NCI-H1092 treated with DMSO at 0.1 percent for 48 hours (cell line): Measurements from ENCODE around the gene SENP1.

Experiments used
- DNase-seq: peaks from one replicate; lab custom pipeline; 2025; lab: John Stamatoyannopoulos, UW

The SENP1 gene

GRCh38 chr12:48067250-48067938 is 38.5 kb downstream of the SENP1 start:
- DNase-seq = no peak

DNA sequence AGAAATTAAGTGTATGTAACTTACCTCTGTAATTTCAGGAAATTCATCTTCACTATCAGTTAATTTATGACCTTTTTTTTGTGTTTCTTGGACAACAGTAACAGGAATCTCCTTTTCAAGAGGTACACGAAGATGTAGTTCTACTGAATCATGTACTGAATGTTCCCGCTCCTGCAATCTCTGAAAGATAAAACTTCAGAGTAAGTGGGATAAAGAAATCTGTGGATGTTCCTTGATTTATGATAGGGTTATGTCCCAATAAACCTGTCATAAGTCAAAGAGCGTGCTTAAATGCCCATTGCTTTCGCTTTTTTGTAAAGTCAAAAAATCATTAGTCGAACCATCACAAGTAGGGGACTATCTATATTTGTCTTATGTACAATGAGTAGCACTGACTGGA is 40.8 kb downstream of the SENP1 start:
- no peak for DNase-seq

GRCh38 chr12:48063530-48063929 is 42.3 kb downstream of the SENP1 start:
- DNase-seq = no peak

DNA sequence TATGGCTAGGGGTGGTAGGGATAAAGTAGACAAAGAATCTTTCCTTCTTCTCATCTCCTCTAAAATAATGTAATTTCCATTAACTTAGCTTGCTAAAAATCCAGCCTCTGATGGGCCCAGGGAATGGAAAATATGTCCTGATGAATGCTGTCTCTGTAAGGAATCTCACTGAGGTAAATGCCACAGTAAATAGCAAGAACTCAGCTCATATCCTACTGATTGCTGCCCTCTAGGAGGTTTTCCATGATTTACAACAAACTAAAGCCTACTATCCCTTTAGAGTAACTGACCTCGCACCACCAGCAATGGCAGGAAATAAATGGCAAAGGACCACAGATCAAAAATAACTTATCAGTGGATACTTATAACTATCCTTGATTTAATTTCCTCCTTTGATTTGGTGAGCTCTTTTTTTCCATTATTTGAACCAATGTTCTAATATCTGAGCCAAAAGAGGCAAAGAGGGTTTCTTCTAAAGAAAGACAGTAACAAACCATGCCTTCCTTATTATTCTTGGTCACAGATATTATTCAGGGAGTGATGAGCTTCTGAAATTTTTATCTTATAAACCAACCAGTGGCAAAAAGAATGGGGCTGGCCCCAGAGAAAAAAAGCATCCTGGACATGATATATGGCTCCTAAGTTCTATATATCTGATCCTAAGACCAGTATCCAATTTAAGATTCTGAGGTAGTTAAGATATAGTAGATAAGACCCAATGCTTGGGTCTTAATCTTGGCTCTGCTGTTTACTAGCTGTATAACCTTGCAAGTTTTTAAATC is 43.8 kb downstream of the SENP1 start:
- no peak for DNase-seq

DNA sequence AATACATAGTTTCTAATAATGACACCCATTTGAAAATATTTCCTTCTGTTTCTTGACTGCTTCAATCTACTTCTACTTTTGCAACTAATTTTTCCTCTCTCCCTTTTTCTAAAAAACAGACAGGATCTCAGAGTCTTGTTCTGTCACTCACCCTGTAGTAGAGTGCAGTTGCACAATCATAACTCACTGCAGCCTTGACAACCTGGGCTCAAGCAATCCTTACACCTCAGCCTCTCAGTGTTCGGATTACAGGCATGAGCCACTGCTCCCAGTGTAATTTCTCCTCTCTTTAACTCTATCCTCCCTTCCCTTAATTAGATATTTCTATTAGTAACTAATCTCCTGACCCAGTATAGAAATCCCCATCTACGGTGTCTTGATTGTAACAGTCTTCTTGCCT is 45.4 kb downstream of the SENP1 start:
- DNase-seq = no peak

GRCh38 chr12:48058771-48059170 is 47.1 kb downstream of the SENP1 start:
- no peak for DNase-seq

DNA sequence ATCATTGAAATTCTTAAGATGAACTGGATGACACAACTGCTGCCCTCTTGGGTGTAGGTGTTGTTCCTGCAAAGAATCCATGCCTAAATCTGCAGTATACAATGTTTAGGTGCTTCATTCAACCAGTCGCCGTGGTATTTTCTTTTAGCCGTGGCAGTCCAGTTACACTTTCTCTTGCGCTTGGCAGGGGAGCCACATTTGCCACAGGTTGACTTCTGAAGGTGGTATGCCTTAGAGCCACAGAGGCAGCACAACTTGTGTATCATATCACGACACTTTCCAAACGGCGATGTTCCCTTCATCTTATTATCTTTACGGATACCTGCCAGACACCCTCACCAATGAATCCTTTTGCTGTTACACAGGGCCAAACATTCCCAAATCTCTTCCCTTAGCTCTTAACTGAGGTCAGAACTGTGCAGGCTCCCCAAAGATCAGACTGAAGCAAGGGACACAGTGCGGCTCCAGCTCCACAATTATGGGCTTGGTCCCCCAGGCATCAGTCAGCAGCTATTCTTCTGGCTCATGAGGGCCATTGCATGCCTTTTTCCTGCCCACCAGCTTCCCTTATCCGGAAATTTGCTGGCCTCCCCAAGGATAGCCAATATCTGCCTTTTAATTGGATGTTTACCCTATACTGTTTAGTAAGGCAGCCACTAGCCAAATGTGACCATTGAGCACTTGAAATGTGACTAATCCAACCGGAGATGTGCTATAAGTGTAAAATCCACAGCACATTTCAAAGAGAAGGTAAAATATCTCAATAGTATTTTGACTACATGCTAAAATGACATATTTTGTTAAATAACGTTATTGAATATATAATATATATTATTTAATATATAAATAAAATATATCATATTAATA is 50.7 kb downstream of the SENP1 start:
- DNase-seq = no peak

GRCh38 chr12:48053883-48054282 is 52.0 kb downstream of the SENP1 start:
- no peak for DNase-seq

DNA sequence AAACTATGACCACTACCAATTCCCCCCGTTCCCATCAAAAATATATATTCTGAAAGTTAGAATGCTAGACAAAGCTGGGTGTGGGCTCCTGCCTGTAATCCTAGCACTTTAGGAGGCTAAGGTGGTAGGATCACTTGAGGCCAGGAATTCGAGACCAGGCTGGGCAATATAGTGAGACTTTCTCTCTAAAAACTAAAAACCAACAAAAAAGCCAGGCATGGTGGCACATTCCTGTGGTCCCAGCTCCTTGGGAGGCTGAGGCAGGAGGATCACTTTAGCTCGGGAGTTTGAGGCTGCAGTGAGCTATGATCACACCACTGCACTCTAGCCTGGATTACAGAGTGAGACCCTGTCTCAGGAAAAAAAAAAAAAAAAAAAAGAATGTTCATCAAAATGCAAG is 52.8 kb downstream of the SENP1 start:
- no peak for DNase-seq

GRCh38 chr12:48051681-48052080 is 54.2 kb downstream of the SENP1 start:
- DNase-seq = no peak

GRCh38 chr12:48050174-48050573 is 55.7 kb downstream of the SENP1 start:
- DNase-seq = no peak

GRCh38 chr12:48045965-48046518 is 59.8 kb downstream of the SENP1 start:
- no peak for DNase-seq

DNA sequence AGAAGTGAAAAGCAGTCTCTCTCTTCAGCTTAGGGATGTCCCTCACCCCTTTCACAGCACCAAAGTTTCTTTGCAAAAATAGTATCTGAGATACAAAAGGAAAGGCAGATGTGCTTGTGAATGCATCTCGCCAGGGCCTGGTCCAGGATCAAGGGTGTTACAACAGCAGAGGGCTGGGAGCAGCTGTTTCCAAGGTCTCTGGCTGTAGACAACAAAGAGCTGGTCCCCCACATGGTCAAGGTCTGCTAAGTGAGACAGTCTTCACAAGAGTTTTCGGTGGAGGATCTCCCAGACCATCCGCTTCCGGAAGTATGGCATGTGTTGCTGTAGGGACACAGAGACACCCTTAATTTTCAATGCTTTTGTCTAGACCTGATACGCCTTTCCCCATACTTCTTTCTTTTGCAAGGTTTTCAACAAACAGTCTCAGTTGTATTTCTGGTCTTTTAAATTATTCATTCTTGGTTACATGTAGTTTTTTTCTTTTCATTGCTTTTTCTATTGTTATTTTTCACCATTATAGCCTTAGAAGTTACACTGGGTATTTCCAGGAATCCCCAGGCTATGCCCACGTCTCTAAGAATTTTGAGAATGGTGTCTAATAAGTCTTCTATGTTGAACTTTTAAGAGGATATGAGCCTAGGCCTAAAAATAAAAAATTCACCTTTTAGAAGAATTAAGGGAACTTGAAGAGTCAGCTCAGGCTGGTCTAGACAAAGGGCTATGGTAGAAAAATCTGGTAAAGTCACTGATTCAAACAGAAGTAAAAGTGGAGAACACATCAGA is 60.6 kb downstream of the SENP1 start:
- no peak for DNase-seq

DNA sequence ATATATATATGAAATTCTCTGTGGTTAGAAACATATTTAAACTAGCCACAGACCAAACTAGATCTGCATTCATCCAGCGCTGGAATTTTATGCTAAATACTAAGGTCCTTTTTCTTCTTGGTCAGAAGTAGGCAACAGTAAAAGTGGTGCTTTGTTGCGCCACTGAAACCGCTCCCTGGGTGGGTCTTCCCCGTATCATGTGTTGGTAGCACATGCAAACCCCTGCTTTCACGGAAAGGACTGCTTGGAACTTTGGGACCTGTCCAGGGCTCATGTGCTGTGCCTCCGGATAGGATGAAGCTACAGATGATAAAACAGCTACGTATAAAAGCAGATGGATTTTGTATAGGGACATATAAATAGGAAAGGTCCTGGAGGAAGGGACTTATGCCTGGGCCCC is 61.5 kb downstream of the SENP1 start:
- no peak for DNase-seq

DNA sequence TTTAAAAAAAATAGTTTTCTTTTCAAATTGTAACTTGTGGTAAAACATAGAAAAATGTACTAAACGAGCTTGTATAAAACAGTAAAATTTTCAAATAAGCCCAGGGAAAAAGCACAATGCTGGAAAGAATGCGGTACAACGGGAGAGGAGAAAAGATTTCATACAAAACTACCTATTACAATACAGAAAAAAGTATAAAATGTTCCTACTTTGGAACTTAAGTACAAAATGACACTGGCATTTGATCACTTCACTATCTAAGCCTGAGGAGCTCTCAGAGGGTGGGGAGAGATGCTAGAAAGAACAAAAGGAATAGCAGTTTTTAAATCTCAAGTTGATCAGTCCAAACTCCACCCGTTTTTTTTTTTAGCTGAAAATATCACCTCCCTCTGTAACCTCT is 62.1 kb downstream of the SENP1 start:
- no peak for DNase-seq

DNA sequence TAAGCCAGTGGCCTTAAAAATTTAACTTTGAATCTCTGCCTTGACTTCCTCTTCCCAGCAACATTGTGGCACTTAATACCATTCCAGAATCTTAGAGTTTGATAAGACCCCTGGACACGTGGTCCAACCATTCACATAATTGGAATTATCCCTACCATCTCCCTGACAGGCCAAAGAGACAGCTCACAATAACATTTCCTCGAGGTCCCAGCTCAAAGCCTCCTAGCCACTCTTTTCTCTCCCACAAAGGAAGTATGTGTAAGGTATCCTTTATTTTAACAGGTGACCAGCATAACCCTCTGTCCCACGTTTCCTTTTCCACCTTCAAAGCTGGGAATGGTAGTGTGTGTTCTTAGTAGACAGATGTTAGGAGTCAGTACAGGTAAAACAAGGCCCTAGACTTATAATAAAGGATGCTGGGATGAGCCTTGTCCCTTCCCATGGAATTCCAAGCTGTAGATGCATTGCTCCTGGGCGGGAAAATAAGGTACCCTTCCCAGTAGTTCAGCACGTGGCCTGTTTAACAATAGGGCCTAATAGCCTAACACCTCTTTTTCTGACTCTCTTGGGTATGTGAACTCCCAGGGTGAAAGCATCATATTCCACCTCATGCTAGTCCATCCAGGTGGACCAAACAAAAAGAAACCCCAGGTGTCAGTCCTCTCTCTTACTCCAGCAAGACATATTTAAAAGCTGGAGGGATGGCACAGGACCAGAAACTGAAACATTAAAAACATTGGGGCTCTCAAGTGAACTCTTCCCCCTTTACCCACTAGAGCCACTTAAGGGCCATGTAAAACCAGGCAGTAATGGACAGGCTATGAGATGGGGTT is 64.1 kb downstream of the SENP1 start:
- DNase-seq = no peak

- no peak for DNase-seq
Measured at GRCh38 chr12:48040354-48040753, 65.5 kb downstream of the SENP1 start.

DNA sequence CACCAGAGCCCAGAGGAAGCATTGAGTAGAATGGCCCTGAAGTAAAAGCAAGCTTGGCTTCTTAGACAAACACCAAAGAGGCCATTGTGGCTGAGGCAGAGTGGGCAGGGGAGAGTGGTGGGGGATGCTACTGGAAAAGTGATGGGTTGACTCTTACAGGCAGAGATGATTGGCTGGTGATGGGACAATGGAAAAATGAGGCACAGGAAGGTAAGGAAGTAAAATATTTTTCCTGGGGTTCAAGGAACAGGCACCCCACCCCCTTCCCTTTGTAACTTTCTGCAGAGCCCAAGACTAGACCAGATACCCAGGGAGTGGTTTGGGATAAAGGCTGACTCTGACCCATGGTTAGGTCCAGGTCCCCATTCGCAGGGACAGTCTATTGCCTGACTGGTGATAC is 66.7 kb downstream of the SENP1 start:
- DNase-seq = no peak

DNA sequence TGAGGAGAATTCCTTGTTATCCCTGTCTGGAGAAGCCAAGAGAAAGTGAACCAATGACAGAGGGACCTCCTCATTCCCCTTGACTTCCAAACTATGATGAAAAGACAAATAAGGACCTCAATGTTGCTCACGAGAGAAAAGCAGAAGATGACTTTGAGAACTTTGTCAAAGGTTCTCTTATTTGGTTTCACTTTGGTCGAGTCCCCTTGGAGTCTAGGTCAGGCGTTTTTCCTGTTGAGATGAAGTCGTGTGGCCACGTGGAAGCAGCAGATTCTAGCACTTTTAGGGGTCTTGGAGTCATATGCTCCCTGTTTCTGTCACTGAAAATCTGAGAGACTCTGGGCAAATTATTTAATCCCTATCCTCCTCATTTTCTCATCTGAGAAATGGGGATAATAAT is 67.8 kb downstream of the SENP1 start:
- no peak for DNase-seq

DNA sequence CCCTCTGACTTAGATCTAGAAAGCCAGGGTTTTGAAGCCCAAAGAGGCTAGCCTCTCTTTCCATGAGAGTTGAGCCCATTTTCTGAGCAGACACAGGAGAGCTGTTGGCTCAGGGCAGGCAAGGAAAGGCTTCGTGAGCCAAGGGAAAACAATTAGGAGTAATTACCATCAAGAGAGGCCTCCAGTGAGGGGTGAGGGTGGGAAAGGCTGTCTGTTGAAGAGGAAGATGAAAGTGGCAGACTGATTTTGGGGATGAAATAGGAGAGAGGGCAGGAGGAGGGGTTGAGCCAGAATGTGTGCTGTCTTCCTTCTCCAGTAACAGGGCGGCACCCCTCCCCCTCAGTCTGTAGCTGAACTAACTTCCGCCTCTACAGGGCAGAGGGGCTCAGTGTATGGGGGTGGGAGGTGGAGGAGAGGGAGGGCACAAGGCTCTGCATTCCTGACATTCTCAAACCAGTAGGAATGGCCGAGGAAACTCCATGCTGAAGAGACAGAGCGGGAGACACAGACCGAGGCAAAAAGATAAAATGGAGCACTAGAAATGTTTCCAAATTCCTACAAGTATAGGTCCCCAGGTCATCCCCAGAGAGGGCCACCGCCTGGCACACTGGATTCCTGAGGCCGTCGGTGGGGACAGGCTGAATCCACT is 68.5 kb downstream of the SENP1 start:
- no peak for DNase-seq
